Measurements from ENCODE around the gene RPS6KA2.
"Not testable (repeated sequence)": the region's sequence is repeated elsewhere in the genome, so short reads cannot be mapped to it uniquely, and the experiment has no call there.

RPS6KA2 gene

GRCh38 chr6:166413491-166413951 lies 213.5 kb downstream of the RPS6KA2 start:
- DNase-seq: no peak

GRCh38 chr6:166412911-166413384 lies 214.1 kb downstream of the RPS6KA2 start:
- DNase-seq: no peak

GRCh38 chr6:166412156-166412910 lies 214.7 kb downstream of the RPS6KA2 start:
- no peak for DNase-seq

DNA sequence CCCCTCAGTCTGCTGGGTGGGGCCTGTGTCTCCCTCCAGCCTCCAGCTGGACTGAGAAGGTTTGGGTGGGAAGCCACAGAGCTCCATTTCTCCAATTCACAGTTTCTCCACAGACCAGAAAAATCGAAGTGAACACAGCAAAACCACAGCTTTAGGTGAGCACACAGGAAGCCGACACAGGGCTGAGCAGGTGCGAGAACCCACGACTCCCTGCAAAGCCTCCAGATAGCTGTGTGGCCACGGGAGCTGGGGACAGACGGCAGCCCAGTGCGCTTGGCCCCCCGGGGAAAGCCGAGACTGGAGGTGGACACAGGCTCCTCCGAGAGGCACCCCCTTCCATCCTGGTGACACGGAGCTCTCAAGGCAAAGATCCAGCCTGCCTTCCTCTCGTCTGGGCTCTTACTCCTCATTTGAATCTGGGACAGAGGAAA lies 215.3 kb downstream of the RPS6KA2 start:
- no peak for DNase-seq

- DNase-seq: no peak
Measured at GRCh38 chr6:166411271-166411670, 215.8 kb downstream of the RPS6KA2 start.

- no peak for DNase-seq
Measured at GRCh38 chr6:166410426-166410935, 216.6 kb downstream of the RPS6KA2 start.

- no peak for DNase-seq
Measured at GRCh38 chr6:166408936-166409755, 217.9 kb downstream of the RPS6KA2 start.

GRCh38 chr6:166406197-166406596 lies 220.9 kb downstream of the RPS6KA2 start:
- no peak for DNase-seq

GRCh38 chr6:166405386-166405785 lies 221.7 kb downstream of the RPS6KA2 start:
- no peak for DNase-seq

GRCh38 chr6:166402582-166403277 lies 224.3 kb downstream of the RPS6KA2 start:
- no peak for DNase-seq

DNA sequence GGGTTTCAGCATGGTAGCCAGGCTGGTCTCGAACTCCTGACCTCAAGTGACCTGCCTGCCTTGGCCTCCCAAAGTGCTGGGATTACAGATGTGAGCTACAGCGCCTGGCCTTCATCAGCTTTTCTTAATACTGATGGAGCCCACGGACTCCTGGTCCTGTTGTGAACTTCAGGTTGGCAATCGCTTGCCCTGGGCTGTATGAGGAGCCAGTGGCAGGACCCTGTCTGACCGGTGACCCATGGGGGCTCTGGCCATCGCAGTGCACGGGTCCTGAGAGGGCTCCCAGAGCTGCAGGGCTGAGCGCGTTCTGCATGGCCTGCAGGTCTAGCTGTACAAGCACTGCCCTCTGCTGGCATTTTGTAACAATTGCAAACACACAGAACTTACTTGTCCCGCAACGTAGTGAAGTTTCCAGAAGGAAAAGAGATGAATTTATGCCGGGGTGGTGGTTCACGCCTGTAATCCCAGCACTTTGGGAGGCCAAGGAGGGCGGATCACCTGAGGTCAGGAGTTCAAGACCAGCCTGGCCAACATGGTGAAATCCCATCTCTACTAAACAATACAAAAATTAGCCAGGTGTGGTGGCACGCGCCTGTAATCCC lies 226.3 kb downstream of the RPS6KA2 start:
- peak; percentile 65 to 77 for DNase-seq

DNA sequence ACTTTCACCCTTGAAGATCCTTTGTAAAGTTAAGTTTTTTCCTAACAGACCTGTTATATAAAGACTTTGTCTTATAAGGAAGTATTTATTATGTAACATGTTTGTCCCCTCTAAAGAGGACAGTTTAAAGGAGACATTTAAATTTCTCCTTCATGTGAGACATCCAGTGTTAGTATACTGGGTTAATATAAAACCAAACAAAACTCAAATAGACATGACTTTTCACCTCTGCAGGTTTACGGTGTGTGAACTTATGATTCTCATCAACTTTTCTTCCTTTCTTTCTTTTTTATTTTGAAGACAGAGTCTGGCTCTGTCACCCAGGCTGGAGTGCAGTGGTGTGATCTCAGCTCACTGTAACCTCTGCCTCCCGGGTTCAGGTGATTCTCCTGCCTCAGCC lies 226.9 kb downstream of the RPS6KA2 start:
- no peak for DNase-seq

GRCh38 chr6:166398348-166398747 lies 228.7 kb downstream of the RPS6KA2 start:
- DNase-seq: no peak

GRCh38 chr6:166397849-166398248 lies 229.2 kb downstream of the RPS6KA2 start:
- no peak for DNase-seq

- no peak for DNase-seq
Measured at GRCh38 chr6:166395778-166396177, 231.3 kb downstream of the RPS6KA2 start.

DNA sequence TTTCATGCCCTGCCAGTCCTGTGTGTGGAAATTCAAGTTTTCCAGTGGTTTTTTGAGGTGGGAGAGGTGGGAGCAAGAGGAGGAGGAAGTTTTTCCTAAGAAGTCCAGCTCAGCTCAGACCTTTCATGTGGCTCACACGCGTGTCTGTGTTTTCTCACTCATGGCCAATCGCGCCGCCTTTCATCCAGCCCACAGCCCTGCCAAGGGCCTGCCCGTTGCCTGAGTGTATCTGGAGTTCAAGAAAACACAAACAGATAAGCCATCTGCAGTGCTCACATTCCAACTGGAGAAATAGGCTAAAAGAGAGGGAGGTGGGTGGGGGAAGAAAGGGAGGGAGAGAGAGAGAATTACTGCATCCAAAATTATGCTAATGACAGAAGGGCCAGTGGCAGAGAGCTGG lies 231.7 kb downstream of the RPS6KA2 start:
- no peak for DNase-seq

GRCh38 chr6:166394036-166394892 lies 232.8 kb downstream of the RPS6KA2 start:
- DNase-seq: no peak

GRCh38 chr6:166393535-166393823 lies 233.6 kb downstream of the RPS6KA2 start:
- no peak for DNase-seq

GRCh38 chr6:166392755-166393534 lies 234.1 kb downstream of the RPS6KA2 start:
- DNase-seq: not testable (repeated sequence)

DNA sequence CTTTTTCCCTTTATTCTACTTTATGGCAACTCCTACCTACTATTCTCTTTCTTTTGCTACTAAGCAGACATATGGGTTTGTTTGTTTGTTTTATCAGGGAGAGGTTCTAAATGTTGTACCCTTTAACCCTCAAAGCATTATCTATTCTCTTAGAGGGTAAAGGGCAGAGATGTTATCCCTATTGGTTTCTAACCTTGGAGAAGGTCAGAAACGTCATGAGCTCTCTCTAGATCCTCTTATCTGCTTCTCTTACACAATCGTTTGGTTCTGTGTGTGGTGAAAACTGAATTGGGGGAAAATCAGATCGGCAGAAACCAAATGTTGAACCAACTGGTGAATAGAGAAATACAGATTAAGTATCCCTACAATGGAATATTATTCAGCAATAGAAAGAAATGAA lies 237.9 kb downstream of the RPS6KA2 start:
- DNase-seq: no peak
